Activated naive CD4-positive, alpha-beta T cell (primary cell): Measurements from ENCODE around the gene RTN4R.

Experiments
- DNase-seq, 4 experiments: peaks; one replicate each; lab custom pipeline; 2025; lab: John Stamatoyannopoulos, UW

RTN4R gene

DNA sequence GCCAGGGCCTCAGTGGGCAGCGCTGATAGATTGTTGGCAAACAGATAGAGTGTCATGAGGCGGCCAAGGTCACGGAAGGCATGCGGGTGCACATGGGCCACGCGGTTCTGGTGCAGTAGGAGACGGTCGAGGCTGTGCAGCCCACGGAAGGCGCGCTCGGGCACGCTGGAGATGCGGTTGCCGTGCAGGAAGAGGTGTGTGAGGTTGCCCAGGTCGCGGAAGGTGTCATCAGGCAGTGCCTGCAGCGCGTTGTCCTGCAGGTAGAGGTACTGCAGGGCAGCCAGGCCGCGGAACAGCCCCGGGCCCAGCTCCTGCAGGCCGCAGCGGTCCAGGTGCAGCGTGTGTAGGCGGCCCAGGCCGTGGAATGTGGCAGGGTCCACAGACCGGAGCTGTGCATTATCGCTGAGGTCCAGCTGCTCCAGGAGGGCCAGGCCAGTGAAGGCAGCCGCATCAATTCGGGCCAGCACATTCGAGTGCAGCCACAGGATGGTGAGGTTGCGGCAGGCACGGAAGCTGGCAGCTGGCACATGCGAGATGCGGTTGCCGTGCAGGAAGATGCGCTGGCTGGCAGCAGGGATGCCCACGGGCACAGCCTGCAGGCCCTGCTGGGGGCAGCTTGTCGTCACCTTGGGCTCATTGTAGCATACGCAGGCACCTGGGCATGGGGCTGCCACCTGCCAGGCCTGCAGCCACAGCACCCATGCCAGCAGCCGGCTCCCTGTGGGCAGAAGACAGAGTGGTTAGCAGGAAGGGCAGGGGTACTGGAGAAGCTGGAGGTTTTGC, 25.5 kb downstream of the RTN4R start:
- peak in 1 of 4 experiments; percentile 30 for DNase-seq

DNA sequence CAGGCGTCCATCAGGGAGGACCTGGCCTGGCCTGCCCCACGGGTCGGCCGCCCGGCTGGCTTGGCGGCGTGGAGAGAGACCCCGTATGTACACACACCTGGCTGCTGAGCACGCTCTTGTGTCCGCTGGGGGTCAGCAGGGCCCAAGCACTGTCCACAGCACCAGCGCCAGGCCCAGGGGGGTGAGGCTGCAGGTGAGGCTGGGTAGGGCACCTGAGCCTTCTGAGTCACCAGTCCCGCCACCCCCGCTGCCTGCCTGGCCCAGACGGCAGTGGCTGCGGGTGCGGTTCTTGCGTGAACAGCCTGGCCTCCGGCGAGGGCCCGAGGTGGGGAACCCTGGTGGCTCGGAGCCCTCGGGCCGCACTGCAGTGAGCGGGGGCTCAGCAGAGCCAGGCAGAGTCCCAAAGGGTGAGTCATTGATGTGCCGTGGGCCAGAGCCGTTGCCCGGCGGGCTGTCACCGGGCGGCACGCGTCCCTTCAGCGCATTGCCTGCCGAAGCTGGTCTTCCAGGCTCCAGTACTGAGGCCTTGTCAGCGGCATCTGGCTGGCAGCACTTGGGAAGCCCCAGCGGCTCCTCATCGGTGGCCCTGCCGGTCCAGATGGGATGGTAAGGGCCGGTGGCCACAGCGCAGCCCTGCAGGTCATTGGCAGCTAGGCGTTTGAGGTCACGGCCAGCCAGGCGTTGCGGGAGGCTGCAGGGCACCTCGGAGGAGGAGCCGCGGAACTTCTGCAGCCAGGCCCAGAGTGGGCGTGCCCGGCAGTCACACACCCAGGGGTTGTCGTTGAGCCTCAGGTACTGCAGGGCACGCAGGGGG, 26.3 kb downstream of the RTN4R start:
- DNase-seq, result peak in 1 of 4 experiments; percentile 30

DNA sequence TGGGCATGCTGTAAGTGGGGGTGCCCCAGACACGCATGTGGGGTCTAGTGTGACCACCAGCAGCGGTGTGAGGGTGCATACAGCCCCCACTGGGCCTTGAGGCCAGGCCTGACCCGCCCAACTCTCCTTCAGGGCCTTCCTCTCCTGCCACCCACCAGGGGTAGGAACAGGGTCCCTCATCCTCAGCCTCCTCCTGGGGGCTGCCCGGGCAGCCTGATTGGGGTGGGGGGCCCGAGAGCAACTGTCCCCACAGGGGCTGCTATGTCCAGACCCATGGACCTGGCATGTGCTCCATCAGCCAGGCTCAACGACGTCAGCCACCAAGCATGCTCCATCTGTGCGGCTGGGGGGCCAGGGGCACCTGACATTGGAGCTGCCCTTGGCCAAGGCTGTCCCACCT, 27.2 kb downstream of the RTN4R start:
- no peak for DNase-seq

DNA sequence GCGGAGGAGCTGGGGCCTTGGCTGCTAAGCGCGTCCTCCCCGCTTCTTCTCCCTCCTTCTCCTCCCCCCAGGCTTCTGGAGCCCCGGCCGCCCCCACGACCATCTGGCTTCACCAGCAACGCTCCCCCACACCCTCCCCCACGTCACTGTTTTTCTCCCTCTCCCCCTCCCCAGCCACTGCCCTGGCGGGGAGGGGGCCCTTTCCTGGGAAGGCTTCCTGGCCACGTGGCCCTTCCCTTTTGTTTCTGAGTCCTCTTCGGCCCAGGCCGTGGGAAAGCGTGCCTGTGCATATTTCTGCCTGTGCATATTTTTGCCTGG, 27.7 kb downstream of the RTN4R start:
- DNase-seq, result no peak

GRCh38 chr22:20239676-20240446, 28.3 kb downstream of the RTN4R start:
- no peak for DNase-seq

DNA sequence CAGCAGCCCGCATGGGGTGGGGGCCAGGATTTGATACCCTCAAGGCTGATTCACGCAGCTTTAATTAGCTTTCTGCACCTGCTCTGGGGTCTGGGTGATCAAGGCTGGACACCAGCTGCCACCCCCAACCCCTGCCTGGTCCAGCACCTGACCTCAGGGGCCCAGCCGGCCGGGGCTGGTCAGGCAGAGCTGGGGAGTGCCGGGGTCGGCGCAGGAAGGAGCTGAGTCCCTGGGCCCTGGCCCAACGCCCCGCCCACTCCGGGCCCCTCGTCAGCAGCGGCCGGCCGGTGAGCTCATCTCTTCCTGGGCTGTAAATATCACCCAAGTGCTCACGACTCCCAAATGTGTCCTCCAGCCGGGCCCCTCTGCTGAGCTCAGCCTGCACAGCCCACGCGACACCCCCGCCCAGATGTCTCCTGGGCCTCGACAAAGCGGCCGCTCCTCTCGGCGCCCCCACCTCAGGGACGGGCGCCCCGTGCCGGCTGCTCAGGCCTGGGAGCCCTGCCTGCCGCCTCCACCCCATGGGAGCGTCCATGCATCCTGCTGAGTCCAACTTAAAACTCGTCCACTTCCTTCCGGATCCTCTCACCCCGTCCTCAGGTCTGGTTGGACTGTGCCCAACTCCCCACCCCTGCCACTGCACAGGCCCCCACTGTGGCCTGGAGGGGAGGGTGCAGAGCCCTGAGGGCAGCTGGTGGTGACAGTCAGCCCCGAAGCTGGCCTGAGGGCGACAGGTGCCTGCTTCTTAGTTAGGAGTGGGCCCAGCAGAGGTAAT, 29.0 kb downstream of the RTN4R start:
- DNase-seq, result no peak

- DNase-seq, result peak in 1 of 4 experiments; percentile 37
These were observed 29.6 kb downstream of the RTN4R start for GRCh38 chr22:20238536-20238900.

GRCh38 chr22:20237480-20238440, 30.4 kb downstream of the RTN4R start:
- peak in 2 of 4 experiments; percentile 32 to 41 for DNase-seq

GRCh38 chr22:20236052-20236717, 31.9 kb downstream of the RTN4R start:
- no peak for DNase-seq

DNA sequence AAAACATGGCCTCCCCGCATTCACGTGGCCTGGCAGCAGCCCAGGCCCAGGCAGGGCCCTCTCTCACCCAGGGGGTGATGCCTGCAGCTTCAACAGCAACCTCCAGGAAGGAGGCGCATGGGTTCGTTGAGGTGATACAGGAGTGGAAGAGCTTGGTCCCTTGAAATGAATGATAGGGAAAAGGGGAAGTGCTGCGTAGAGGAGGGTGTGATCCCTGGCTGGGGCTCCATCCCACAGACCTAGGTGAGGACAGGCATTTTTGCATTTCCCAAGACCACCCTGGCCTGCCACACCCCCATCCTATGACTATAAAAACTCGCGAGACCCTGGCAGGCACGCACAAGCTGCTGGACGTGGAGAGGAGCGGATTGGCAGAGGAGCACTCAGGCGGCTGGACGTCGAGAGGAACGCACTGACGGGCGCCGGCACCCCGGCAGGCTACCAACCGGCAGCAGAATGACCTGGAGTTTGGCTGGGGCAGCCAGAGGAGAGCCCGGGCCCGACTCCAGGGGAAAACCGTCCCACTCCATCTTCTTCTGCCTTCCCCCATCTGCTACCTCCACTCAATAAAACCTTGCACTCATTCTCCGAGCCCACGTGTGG, 32.6 kb downstream of the RTN4R start:
- no peak for DNase-seq

- DNase-seq, result no peak
These were observed 33.2 kb downstream of the RTN4R start for GRCh38 chr22:20234760-20235388.

DNA sequence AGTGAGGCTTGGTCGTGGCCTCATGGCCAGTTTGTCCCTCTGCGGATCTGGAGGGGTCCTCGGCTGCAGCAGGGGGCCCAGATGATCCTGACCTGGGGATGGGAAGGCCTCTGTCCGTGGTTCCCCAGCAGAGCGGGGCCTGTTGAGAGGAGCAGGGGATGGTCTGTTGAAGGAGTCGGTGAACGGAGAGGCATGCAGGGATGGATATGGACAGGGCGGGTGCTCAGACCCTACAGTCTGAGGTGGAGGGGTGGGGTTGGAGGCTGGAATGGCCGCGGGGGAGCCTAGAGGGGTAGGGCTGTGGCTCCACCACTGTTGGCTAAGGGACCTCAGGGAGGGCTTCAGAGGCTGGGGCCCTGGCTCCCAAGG, 33.8 kb downstream of the RTN4R start:
- DNase-seq, result no peak

GRCh38 chr22:20233351-20234313, 34.5 kb downstream of the RTN4R start:
- no peak for DNase-seq

- DNase-seq, result no peak
These were observed 35.3 kb downstream of the RTN4R start for GRCh38 chr22:20232781-20233180.

- DNase-seq, result no peak
These were observed 35.9 kb downstream of the RTN4R start for GRCh38 chr22:20232237-20232598.

- no peak for DNase-seq
These were observed 36.4 kb downstream of the RTN4R start for GRCh38 chr22:20231514-20232236.

GRCh38 chr22:20230777-20231420, 37.2 kb downstream of the RTN4R start:
- no peak for DNase-seq
